ENCODE results near the gene DESI2.

DNA sequence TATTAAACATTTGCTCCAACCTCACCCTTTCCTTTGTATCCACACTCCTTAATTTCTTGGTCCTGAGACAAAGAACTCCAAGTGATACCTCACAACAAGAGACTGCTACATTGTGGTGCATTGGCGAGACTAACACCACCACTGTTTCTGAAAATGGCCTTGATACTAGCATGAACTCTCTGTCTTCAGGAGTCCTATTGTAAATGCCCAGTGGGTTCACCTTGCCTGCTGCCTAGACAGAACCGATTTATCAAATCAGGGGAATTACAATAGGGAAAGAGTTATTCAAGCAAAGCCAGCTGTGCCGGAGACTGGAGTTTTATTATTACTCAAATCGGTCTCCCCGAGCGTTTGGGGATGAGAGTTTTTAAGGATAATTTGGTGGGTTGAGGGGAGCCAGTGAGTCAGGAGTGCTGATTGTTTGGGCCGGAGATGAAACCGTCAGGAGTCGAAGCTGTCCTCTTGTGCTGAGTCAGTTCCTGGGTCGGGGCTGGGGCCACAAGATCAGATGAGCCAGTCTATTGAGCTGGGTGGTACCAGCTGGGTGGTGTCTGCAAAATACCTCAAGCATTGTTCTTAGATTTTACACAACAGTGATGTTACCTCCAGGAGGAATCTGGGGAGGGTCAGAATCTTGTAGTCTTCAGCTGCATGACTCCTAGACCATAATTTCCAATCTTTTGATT lies 83.1 kb downstream of the DESI2 start:
- TF ChIP-seq, protein P1, sequence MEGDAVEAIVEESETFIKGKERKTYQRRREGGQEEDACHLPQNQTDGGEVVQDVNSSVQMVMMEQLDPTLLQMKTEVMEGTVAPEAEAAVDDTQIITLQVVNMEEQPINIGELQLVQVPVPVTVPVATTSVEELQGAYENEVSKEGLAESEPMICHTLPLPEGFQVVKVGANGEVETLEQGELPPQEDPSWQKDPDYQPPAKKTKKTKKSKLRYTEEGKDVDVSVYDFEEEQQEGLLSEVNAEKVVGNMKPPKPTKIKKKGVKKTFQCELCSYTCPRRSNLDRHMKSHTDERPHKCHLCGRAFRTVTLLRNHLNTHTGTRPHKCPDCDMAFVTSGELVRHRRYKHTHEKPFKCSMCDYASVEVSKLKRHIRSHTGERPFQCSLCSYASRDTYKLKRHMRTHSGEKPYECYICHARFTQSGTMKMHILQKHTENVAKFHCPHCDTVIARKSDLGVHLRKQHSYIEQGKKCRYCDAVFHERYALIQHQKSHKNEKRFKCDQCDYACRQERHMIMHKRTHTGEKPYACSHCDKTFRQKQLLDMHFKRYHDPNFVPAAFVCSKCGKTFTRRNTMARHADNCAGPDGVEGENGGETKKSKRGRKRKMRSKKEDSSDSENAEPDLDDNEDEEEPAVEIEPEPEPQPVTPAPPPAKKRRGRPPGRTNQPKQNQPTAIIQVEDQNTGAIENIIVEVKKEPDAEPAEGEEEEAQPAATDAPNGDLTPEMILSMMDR (IDR thresholded peaks at IDR 0.05 in 8 of 11, conservative IDR thresholded peaks at IDR 0.05 in 3 of 11), result no peak
- no peak for TF ChIP-seq POLR2A (IDR thresholded peaks at IDR 0.05)

All from spleen (tissue), 7 donors.